IPS-NIHi11 (cell line): ENCODE data around the gene GZMH.
"Not testable (repeated sequence)": the region's sequence is repeated elsewhere in the genome, so short reads cannot be mapped to it uniquely, and the experiment has no call there.

Experiments used
- DNase-seq: peaks from one replicate; pipeline ENCODE4 v3.0.0; 2012; ENCODE audit warnings: mixed read lengths, low spot score

The GZMH gene

DNA sequence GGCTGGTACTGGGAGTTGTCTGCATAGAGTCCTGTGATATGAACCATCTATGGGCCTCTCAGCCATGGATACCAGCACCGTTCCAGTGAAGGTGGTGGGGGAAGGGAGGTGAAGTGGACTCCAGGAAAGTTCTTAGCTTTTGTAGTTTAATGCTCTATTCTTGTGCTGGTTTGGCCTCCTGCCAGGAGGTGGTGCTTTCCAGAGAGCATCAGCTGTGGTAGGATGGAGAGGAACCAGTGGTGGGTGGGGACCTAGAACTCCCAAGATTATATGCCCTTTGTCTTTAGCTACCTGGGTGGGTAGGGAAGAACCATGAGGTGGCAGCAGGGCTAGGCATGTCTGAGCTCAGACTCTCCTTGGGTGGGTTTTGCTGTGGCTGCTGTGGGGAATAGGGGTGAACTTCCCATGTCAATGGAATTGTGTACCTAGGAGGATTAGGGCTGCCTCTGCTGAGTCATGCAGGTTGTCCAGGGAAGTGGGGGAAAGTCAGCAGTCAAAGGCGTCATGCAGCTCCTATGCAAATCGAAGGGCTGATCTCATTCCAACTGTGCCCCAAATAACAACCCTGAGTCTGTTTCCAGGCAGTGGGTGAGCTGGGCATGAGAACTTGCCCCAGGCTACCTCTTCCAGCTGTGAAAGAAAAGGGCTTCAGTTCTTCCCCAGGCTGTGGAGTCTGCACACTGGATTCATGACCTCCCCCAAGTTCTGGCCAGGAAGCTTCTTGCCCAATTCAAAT is 14.2 kb downstream of the GZMH start:
- no peak for DNase-seq

DNA sequence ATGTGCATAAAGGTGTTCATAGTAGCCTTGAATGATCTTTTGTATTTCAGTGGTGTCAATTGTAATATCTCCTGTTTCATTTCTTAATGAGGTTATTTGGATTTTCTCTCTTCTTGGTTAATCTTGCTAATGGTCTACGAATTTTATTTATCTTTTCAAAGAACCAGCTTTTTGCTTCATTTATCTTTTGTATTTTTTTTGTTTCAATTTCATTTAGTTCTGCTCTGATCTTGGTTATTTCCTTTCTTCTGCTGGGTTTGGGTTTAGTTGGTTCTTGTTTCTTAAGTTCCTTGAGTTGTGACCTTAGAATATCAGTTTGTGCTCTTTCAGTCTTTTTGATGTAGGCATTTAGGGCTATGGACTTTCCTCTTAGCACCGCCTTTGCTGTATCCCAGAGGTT is 18.5 kb downstream of the GZMH start:
- not testable (repeated sequence) for DNase-seq

DNA sequence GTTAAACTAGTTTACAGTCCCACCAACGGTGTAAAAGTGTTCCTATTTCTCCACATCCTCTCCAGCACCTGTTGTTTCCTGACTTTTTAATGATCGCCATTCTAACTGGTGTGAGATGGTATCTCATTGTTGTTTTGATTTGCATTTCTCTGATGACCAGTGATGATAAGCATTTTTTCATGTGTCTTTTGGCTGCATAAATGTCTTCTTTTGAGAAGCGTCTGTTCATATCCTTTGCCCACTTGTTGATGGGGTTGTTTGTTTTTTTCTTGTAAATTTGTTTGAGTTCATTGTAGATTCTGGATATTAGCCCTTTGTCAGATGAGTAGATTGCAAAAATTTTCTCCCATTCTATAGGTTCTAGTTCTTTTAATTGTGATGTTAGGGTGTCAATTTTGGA is 25.1 kb downstream of the GZMH start:
- not testable (repeated sequence) for DNase-seq

DNA sequence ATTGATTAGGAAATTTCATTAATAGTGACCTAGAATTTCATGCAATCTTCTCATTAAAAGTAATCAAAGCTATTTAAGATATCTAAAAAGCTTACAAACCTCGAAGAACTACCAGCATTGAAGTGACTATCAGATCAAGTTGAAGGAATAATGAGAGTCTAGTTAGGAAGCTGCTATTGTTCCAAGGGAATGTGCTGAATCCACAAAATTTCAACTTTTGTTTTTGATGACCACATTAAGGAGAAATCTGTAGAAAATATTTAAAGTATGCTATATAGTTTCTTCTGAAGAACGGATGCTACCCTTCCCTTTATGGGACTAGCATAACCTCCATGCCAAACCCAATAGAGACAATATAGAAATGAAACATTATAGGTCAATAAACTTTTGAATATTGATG is 30.9 kb downstream of the GZMH start:
- no peak for DNase-seq

DNA sequence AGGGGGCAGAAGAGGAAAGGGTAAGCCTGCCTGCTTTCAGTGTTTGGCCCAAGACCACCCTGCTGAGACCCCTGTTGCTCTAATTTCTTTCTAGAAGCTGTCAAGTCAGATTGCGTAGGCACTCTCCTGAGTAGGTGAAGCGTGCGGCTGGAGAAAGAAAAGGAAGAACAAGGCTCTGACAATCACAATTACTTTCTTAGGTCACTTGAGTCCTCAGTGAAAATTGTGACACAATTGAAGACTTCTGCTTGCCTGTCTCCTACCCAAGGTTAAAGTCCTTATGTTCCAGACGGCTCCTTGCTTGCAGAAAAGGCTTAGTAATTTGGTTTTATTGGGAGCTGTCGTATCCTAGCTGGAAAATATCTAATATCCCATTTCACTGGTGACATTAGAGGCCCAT is 32.7 kb downstream of the GZMH start:
- no peak for DNase-seq

DNA sequence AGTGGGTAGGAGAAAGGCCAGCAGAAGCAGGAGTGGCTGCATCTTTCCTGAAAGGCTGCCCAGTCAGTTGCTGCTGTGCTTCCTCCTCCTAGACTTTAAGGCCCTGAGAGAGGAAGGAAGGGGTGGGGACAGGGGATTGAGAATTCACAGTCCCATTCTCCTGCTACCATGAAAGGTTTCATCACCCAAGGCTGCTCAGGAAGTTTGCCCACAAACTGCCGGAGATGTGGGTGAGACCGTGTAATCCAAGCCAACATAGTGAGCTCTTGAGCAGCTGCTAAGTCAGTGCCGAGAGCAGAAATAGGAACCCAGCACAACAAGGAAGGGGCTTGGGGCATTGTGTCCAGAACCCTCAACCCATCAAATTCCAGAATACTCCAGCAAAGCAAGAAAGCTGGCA is 33.3 kb downstream of the GZMH start, which contains the start of gene CTSG:
Gene CTSG (minus strand): TSS at position 69 of the 400 bp plus-strand sequence. CDS start 27 bp downstream, at position 42.
- no peak for DNase-seq

DNA sequence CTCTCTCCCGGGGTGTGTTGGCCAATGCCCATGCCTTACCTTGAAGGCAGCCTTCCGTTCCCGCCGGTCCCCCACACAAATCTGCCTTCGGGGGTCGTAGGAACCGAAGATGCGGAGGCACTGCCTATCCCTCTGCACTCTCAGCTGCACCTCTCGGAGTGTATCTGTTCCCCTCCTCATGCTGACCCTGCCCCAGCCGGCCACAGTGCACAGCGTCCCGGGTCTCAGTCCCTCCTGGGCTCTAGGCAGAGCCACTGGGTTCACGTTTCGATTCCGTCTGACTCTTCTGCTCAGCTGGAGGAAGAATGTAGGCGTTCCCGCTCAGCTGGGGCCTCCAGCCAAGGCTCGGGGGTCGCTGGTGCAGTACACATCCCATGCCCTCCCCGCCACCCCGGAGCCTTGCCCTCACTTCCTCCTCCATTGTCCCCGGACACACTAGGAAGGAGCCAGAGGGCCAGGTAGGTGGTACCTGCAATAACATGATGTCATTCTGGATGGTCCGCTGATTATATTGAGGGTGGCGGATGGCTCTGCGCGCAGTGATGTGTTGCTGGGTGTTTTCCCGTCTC is 35.2 kb downstream of the GZMH start:
- no peak for DNase-seq

DNA sequence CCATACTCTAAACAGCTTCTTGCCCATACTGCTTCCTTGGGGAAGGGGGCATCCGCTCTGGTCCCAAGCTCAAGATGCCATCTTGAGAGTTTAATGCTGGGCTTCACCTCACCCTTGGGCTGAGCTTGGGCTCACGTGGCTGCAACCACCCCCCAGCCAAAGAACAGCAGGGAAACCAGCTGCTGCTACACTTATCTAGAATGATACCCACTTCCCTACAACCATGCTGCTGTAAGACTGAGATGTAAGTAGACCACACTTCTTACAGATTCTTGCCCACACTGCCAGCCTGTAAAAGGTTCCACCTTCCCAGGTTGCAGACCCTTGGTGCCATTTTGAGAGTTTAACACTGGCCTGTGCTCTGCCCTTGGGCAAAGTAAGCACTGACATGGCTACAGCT is 43.2 kb downstream of the GZMH start:
- DNase-seq = no peak

DNA sequence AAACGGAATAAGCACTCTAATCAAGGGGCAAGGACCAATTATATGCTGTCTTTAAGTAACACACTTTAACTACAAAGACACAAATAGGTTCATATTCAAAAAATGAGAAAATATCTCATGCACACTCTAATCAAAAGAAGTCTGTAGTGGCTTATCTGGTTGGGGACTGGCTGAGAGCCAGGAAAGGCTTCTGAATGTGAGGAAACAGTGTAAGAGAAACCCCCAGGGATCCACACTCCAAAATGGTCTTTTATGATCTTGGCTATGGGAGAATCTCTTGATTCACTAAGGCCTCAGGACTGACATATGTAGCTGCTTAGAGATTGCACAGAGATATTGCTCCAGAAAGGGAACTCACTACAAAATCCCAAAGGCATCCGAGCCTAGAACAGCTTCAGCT is 43.7 kb downstream of the GZMH start:
- DNase-seq = no peak

DNA sequence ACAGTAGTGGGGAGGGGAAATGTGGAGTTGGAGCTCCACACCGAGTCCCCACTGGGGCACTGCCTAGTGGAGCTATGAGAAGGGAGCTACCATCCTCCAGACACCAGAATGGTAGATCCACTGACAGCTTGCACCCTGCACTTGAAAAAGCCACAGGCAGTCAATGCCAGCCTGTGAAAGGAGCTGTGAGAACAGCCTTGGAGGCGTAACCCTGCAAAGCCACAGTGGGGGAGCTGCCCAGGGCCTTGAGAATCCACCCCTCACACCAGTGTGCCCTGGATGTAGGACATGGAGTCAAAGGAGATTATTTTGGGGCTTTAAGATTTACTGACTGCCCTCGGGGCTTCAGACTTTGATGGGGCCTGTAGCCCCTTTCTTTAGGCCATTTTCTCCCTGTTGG is 46.0 kb downstream of the GZMH start:
- DNase-seq = no peak

DNA sequence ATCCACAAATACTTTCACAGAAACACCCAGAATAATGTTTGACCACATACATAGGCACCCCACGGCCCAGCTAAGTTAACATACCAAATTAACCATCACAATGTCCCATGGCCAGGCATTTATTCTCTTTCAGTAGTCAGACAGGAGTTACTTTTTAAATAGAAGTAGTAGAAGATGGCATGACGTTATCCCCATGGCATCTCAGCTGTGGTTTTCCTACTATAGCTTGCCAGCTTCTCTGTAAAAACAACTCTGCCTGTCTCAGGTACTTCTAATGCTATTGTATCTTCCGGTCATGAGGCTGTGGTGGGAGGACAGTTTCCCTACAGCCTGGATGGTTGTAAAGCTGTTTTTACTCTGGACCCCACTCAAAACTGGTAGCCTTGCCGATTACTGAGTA is 52.7 kb downstream of the GZMH start:
- no peak for DNase-seq
